GM19372 (cell line): ENCODE measurements around the gene NDUFS6.

ENCODE experiments used
- ATAC-seq: cut with Tn5 transposase; IDR thresholded peaks from one replicate; pipeline ENCODE4 v1.9.1; 2021; ENCODE audit warnings: mild to moderate bottlenecking, low read depth, moderate library complexity; ENCODE audit not compliant: unreplicated experiment

NDUFS6 gene

DNA sequence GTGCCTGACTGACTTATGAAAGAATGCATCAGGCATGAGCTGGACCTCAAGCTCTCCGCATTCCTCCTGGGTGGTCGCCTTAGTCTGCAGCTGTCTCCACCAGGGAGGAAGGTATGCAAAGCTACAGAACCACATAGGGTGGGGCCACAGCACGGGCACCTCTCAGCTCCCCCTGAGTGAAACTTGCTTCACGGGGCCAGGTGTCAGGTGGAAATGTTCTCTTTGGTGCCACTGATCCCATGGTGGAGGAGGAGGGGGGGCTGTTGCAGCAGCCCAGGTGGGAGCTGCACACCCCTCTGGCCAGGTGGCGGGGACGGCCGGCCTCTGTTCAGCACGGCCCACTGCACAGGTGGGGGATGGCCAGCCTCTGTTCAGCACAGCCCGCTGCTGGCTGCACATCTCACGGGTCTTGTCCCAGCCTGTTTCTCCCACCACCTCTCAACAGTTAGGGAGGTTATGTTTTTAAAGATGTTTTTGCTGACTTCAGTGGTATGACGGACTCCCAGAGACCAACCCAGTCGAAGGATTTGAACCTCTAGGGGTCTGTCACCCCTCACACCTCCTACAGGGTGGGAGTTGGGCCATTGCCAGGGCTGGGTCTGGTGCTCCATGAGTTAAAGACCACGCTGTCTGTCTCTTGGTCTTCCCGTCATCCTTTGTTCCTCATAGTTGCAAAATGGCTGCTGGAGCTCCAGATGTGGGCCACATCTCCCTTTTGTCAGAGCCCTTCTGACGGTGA, 35.9 kb upstream of the NDUFS6 start:
- ATAC-seq, result peak; percentile 78

DNA sequence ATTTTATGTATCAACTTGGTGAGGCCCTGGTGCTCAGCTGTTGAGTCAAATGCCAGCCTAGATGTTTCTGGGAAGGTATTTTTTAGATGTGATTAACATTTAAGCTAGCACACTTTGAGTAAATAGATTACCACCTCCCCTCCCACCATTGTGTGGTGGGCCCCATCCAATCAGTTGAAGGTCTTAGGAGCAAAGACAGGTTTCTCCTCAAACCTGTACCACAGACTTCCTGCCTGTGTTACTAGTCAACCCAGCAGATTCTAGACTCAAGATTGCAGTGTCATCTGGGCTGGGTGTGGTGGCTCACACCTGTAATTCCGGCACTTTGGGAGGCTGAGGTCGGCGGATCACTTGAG, 35.3 kb upstream of the NDUFS6 start:
- no peak for ATAC-seq

DNA sequence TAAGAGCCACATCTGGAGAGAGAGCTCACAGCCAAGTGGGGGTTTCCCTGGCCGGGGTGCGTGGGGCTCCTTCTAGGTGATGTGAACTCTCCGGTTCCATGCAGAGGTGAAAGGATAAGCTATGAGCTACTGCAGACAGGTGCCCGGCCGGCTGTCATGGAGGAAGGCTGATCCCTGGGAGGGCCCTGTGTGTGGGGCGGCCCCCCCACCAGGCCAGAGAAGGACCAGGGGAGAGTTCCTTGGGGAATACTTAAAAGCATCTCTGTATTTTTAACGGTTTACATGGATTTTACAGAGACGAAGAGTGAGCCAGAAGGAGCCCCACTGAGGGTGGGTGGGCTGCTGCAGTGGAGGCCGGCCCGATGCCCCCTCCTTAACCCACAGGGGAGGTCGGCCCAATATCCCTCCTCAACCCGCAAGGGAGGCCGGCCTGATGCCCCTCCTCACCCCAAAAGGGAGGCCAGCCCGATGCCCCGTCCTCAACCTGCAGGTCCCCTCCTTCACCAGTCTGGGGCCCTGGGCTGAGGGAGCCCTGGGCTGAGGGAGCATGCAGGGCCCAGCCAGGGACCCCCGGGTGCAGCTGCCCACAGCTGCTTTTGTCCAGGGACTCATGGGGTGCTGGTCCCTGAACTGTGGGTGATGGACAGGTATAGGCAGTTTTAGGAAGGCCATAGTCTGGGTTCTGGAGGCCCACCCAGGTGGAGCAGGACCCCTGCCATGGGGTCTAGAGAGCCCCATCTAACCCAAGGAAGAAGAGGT, 33.5 kb upstream of the NDUFS6 start:
- ATAC-seq, result no peak

- ATAC-seq, result no peak
Observed at GRCh38 chr5:1768283-1769000, 32.8 kb upstream of the NDUFS6 start.

- ATAC-seq, result no peak
Observed at GRCh38 chr5:1769017-1769640, 32.1 kb upstream of the NDUFS6 start.

- ATAC-seq, result no peak
Observed at GRCh38 chr5:1769752-1770442, 31.3 kb upstream of the NDUFS6 start.

DNA sequence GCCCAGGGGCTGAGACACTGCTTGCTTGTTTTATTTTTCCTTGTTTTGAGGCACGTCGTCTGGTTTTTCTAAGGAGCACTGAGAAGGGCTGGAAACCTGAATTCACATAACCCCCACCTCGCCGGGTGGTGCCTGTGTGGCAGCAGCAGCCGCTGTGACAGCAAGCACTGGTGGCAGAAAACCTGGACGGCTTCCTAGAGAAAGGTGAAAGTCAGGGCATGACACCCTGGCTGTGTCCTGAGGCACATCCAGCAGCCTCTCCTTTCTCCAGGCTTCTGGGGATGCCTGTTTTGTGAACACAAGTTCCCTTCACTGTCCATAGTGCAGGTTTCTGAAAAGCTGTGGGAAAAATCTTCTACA, 30.8 kb upstream of the NDUFS6 start:
- ATAC-seq, result no peak

DNA sequence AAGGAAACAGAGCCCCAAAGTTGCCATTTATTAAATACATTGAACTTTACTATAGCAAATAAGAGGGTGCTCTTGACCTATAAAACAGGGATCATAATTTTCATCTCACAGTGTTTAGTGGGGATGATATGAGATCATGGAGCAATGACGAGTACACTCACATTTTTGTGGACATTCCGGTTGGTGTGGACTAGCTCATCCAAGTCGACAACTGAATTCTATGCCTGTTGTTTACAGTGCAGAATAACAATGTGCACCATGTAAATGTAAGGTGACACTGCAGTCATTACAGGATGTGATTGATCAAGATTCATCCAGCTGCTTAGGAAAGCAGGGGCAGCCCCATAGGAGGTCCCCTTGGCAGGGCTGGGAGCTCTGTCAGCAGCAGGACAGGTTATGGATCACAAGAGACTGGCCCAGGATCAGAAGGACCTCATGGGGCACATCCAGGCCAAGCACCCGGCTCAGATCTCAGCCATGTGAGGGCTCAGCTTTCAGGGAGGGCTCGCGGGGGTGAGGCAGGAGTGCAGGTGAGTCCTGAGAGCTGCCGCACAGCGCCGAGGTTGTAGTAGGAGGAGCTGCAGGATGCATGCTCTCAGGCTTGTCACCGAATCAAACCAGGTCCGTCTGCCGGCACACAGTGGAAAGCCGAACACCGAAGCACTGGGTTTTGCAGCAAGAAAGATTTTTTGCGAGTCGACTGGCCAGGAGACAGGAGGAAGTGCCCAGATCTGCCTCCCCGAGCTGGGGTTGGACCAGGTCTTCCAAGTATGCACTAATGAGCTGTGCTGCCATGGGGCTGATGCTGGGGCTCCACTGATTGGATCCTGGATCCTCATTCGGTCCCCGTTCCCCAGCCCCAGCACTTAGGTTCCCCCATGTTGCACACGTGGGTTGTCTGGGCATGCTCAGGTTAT, 29.8 kb upstream of the NDUFS6 start:
- no peak for ATAC-seq

- no peak for ATAC-seq
Observed at GRCh38 chr5:1772634-1773033, 28.6 kb upstream of the NDUFS6 start.

GRCh38 chr5:1776831-1777230, 24.4 kb upstream of the NDUFS6 start:
- ATAC-seq, result no peak

- ATAC-seq, result no peak
Observed at GRCh38 chr5:1777281-1778137, 23.7 kb upstream of the NDUFS6 start.

DNA sequence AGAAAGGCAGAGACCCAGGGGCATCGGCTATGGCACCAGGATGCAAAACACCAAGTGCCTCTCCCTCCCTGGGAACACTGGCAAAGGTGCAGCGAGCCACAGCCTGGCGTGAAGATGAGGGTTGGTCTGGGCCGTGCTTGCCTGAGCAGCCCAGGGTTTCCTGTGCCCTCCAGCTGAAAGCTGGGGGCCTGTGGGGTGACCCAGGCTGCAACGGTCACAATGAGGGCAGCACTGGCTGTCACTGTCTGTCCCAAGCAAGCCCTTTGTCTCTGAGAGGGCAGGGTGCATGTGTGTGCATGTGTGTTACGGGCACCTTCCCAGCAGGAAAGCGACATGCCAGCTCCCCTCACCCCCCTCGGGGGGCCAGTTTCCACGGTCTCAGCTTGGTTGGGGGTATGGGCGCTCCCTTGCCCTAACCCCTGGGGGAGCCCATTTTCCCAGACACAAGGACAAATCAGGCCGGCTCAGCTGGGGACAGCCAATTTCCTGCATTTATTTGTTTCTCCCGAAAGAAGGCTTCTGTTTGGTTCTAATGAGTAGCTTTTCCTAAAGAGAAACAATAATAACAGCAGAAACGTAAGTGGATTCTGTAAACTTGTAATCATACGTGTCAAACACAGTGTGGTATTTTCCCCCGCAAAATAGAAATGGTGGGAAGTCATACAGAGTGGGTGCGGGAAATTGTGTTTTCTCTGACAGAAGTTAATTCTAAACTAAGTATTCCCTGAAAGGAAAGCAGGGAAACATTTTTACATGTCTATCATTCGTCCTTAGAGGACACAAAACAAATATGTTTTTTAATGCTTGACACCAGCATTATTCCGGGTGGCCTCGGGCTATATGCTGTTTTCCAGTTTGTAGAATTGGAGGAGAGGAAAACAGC, 22.8 kb upstream of the NDUFS6 start:
- no peak for ATAC-seq

DNA sequence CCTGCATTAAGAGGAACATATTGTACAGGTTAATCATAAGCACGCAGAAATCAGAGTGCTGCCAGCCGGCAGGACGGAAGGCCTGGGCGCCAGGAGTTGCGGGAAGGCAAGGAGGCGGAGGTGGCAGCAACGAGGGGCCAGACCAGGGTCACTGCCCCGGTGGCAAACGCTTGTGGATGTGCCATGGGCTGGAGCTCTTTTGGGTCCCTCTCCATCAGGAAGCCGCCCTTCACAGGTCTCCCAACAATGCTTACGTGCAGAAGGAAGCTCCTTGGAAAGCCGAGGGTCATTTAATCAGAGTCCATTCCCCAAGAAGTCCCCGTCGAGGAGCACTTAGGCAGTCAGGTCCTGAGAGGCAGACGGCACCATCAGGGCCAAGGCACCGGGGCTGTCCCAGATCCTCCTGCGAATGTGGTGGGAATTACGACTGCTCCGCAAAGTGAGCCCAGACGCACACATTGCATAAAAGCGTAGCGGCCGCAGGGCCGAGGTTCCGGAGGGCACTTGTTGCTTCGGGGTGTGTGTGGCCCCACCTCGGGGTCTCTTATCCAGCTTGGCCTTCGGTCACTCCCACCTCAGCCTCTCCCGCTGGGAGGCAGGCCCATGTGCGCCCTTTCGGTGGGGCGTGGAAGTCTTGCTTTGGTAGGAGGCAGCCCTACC, 22.1 kb upstream of the NDUFS6 start:
- no peak for ATAC-seq

GRCh38 chr5:1779782-1780613, 21.2 kb upstream of the NDUFS6 start:
- ATAC-seq, result no peak

DNA sequence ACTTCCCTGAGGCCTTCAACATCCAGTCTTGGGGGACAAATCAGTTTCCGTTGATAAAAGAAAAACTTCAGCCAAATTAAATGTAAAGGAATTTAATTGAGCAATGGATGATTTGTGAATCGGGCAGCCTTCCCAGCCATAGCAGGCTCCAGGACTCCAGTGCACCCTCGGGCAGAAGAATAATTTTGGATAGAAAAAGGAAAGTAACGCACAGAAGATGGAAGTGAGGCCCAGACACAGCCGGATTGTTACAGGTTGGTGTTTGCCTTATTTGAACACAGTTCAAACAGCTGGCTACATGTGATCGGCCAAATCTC, 20.6 kb upstream of the NDUFS6 start:
- ATAC-seq, result no peak

DNA sequence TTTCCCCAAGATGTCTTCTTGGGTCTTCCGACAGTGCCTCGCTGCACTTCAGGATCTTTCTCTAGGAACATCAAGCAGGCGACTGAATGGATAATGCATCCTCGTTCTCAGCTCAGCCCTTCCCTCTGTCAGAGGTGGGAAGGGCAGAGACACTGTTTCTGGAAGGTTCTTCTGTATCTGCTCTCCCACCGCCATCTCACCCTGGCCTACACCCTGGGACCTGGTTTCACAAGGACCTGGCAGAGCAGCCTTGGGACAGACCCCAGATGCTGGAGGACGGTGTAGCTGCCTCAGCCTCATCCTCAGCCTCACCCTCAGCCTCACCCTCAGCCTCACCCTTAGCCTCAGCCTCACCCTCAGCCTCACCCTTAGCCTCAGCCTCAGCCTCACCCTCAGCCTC, 20.1 kb upstream of the NDUFS6 start:
- no peak for ATAC-seq
